Testis (tissue), 3 donors: ENCODE measurements around the gene NTM. TPM values are rescaled to one million over a fixed set of nuclear protein-coding genes. Genes with fewer than 3 reads are reported as not detected.

Source experiments
- DNase-seq: peaks from one replicate; pipeline ENCODE4 v3.0.0-alpha.2; 2019
- H3K27ac ChIP-seq, 2 donors: fragments of 200-600 bp; sonication (generic); one replicate each; pipeline ENCODE4 v1.5.1; 2019
- H3K27me3 ChIP-seq: fragments of 200-600 bp; sonication (generic); one replicate; pipeline ENCODE4 v1.5.1; 2019
- H3K36me3 ChIP-seq: fragments of 200-600 bp; sonication (generic); one replicate; pipeline ENCODE4 v1.5.1; 2017; ENCODE audit warnings: low read depth; ENCODE audit errors: missing control alignments
- H3K4me1 ChIP-seq: fragments of 200-600 bp; sonication (generic); one replicate; pipeline ENCODE4 v1.5.1; 2019
- H3K4me3 ChIP-seq, 2 donors: fragments of 200-600 bp; sonication (generic); one replicate each; pipeline ENCODE4 v1.5.1; 2017 to 2019
- H3K9me3 ChIP-seq: fragments of 200-600 bp; sonication (generic); one replicate; pipeline ENCODE4 v1.5.1; 2017
- POLR2A ChIP-seq: fragments of 450-650 bp; IDR thresholded peaks from one replicate; pipeline ENCODE4 v1.6.1; 2017; ENCODE audit warnings: antibody characterized with exemption, mild to moderate bottlenecking, moderate library complexity
- WGBS, 2 donors: methylation state at CpG; one replicate each; pipeline ENCODE4 v1.1.5; 2018; 5-methylcytosine and 5-hydroxymethylcytosine counted together
- intact Hi-C: fragments of 100-400 bp; cut with DNase I; formaldehyde crosslinking; loops from one replicate; pipeline ENCODE4 v1.15.1; 2023; ENCODE audit warnings: low total_unique reads
- polyA plus RNA-seq: library from polyadenylated mRNA; stranded (reverse); fragments of 350-450 nt; fragmentation: Illumina TruSeq; extraction: RNeasy Lipid Tissue Mini Kit (QIAGEN cat#74804); gene quantifications from one replicate; pipeline ENCODE4 v1.2.3, GENCODE V29; 2014; ENCODE audit warnings: low read depth, low replicate concordance; ENCODE audit not compliant: insufficient read depth
- total RNA-seq, 2 donors: library from RNA; depleted of rRNA; stranded (reverse); fragments of >200 nt; gene quantifications; one replicate each; pipeline ENCODE4 v1.2.3, GENCODE V29; 2016
- TF ChIP-seq, protein P1 (sequence below), 3 experiments: fragments of 450-650 bp in 2 of 3; fragments of 200-600 bp in 1 of 3; sonication (generic) in 1 of 3; IDR thresholded peaks; one replicate each; pipeline ENCODE4 v1.5.1; 2016 to 2019; ENCODE audit warnings: antibody characterized with exemption in 3 of 3, mild to moderate bottlenecking in 2 of 3, moderate library complexity in 1 of 3

Gene NTM
- total and polyA plus RNA-seq, 3 donors from 2014 or later, result 1.7 to 4.5 (median 1.8) TPM

DNA sequence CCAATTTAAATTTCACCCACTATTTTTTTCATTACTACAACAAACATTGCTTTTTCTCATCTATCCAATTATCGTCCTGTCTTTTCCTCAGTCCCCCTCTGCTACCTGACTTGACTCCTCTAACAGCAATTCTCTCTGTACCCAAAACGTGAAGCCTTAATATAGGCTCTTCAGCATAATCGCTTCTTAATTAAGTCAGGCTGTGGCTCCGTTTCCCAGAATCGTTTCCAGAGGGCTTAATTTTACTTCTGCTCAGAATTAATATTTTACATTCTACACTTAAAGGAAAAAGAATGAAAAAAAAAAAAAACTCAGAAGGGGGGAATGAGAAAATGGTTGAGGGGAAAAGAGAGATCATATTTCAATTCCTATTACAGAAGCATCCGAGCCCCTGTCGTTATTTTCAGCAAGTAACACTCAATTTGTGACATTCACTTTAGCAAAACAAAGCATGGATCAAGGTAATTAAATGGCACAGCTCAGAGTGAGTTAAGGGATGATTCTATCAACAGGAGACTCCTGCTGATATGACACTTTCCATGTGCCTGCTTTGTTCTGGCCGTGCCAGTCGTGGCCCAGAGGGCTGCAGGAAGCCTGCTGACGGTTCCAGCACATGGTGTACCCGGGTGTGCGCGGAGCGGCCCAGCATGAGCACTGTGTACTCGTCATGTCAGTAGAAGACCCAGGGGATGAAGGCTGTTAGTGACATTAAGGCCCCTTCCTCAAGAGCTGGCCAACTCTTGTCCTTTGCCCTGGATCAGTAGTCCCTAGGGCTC, 272.5 kb downstream of the NTM start:
- H3K9me3 ChIP-seq, result no peaks in the 10 kb centered on the region
- H3K36me3 ChIP-seq, result no peaks in the 10 kb centered on the region
- 74 to 79% methylated on average over 11 to 15 of the region's 15 CpGs for WGBS, 2 donors
- H3K27me3 ChIP-seq, result no peaks in the 10 kb centered on the region
- no peak overlapping the region for H3K4me3 ChIP-seq
- no peak overlapping the region for H3K27ac ChIP-seq
- no peaks in the 10 kb centered on the region for H3K4me1 ChIP-seq
- TF ChIP-seq POLR2A, result no peak
- TF ChIP-seq, protein P1, sequence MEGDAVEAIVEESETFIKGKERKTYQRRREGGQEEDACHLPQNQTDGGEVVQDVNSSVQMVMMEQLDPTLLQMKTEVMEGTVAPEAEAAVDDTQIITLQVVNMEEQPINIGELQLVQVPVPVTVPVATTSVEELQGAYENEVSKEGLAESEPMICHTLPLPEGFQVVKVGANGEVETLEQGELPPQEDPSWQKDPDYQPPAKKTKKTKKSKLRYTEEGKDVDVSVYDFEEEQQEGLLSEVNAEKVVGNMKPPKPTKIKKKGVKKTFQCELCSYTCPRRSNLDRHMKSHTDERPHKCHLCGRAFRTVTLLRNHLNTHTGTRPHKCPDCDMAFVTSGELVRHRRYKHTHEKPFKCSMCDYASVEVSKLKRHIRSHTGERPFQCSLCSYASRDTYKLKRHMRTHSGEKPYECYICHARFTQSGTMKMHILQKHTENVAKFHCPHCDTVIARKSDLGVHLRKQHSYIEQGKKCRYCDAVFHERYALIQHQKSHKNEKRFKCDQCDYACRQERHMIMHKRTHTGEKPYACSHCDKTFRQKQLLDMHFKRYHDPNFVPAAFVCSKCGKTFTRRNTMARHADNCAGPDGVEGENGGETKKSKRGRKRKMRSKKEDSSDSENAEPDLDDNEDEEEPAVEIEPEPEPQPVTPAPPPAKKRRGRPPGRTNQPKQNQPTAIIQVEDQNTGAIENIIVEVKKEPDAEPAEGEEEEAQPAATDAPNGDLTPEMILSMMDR (IDR thresholded peaks at IDR 0.05), result no peak
- DNase-seq, result no peak
- intact Hi-C loops, result no loop called here

DNA sequence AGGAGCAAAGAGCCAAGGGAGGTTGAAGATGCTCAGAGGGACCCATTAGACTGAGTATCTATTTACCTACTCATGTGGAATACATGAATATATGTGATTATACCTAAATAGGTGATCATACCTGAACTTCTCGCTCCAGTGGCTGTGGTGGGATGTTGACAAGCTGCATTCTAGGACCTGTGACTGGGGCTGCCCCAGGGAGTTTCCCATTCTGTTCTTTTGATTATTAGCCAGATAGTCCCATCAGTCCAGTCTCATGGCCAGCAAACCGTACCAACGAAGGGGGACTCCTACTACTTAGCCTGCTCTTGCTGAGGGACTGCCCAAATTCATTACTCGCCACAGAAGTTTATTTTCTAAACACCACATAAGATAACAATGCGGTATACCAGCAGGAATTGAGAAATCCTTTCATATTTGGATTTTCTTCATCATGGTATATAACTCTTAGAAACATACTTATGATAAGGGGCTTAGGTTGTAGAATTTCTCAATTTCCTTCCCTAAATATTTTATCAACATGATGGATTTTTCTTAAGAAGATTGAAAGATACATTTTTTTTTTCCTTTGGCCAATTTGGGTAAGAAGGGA, 273.9 kb downstream of the NTM start:
- H3K36me3 ChIP-seq, result no peaks in the 10 kb centered on the region
- no peak overlapping the region for H3K4me3 ChIP-seq
- H3K4me1 ChIP-seq, result no peaks in the 10 kb centered on the region
- no peak for DNase-seq
- WGBS, 2 donors, result 90 to 91% methylated on average over 5 of the region's 5 CpGs
- intact Hi-C loops, result no loop called here
- H3K9me3 ChIP-seq, result no peaks in the 10 kb centered on the region
- no peak overlapping the region for H3K27ac ChIP-seq
- H3K27me3 ChIP-seq, result no peaks in the 10 kb centered on the region
- TF ChIP-seq, protein P1 (IDR thresholded peaks at IDR 0.05), result no peak
- no peak for TF ChIP-seq POLR2A

DNA sequence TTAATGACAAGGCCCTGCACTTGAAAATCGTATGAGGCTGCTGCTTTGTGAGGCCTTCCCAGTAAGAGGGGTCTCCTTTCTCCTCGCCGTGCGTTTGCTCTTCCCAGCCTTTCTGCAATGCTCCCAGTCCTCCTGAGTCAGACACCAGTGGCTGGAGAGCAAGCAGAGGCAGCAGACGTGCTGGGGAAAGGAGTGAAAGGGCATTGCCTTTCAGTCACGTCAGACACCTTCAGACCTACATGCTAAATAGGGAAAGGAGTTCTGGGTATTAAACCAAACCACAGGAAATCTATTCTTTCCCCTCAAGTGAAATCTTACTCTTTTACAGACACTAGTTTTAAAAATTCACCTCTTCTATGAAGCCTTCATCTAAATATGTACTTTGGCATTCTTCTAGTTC, 274.8 kb downstream of the NTM start:
- DNase-seq, result no peak
- intact Hi-C loops, result no loop called here
- WGBS, 2 donors, result 69 to 75% methylated on average over 6 of the region's 6 CpGs
- Histone ChIP-seq H3K9me3 (no peaks in the 10 kb centered on the region), H3K27me3 (no peaks in the 10 kb centered on the region), H3K36me3 (no peaks in the 10 kb centered on the region), H3K4me3 (no peak overlapping the region), H3K4me1 (no peaks in the 10 kb centered on the region), H3K27ac (no peak overlapping the region)
- TF ChIP-seq, protein P1 (IDR thresholded peaks at IDR 0.05), result no peak
- no peak for TF ChIP-seq POLR2A

DNA sequence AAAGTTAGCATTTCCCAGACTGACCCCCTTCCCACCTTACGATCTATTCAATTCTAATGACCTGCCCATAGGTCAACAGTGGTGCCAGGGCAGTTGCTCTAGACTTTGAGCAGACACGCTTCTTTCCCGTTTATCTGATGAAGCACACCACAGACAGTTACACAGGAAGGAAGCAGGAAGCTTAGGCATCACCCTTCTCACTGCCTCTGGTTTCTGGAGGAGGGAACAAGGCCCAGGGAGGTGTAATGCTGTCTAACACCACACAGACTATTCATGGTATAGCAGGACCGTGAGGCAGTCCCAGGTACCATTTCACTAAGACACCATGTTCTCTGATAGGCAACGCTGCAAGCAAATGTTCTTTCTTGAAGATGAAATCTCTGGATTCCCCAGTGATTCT, 279.4 kb downstream of the NTM start:
- WGBS, 2 donors, result 83 to 86% methylated on average over 5 of the region's 5 CpGs

More for the DNA sequence above, 279.4 kb downstream of the NTM start:
- Histone ChIP-seq H3K36me3 (no peaks in the 10 kb centered on the region), H3K4me1 (no peaks in the 10 kb centered on the region), H3K9me3 (no peaks in the 10 kb centered on the region), H3K27ac (no peak overlapping the region), H3K27me3 (no peaks in the 10 kb centered on the region), H3K4me3 (no peak overlapping the region)
- DNase-seq, result no peak
- no peak for TF ChIP-seq POLR2A
- TF ChIP-seq, protein P1 (IDR thresholded peaks at IDR 0.05), result no peak
- intact Hi-C loops, result no loop called here
